HEK293 (cell line): ENCODE measurements around the gene PKMYT1.
A peak's percentile ranks its signal among the peaks of the same experiment; 100 is the strongest.

Experiments
- CTCF ChIA-PET: fragments of 350-600 bp; formaldehyde crosslinking; extraction: SDS; loops from one replicate; lab custom pipeline; 2021; ENCODE audit warnings: antibody characterized with exemption; lab: Yijun Ruan, JAX
- POLR2A ChIA-PET: fragments of 300-600 bp; formaldehyde crosslinking; extraction: SDS; loops from one replicate; lab custom pipeline; 2020; ENCODE audit warnings: antibody characterized with exemption, inconsistent platforms; lab: Yijun Ruan, JAX
- H3K27ac ChIP-seq: fragments of 200-500 bp; sonication (Bioruptor generic); 2 replicates; pipeline ENCODE4 v1.5.1; 2014; ENCODE audit warnings: low read depth, low read length, control low read depth, inconsistent platforms; ENCODE audit errors: extremely low read depth
- H3K36me3 ChIP-seq, 2 experiments: fragments of 200-500 bp in 1 of 2; sonication (Bioruptor generic) in 1 of 2; 1 replicate in 1 of 2; 2 replicates in 1 of 2; pipeline ENCODE4 v1.5.1; 2014 to 2017; ENCODE audit warnings: inconsistent platforms in 2 of 2, low read length in 2 of 2; ENCODE audit not compliant: control insufficient read depth in 2 of 2, insufficient read depth in 1 of 2
- H3K4me1 ChIP-seq: fragments of 200-500 bp; sonication (Bioruptor generic); 2 replicates; pipeline ENCODE4 v1.5.1; 2014; ENCODE audit warnings: mild to moderate bottlenecking, low read length, inconsistent platforms; ENCODE audit not compliant: control insufficient read depth, insufficient read depth
- H3K4me3 ChIP-seq: 2 replicates; pipeline ENCODE4 v1.5.1; 2011; ENCODE audit warnings: low read depth, mild to moderate bottlenecking, control low read depth, low read length, moderate library complexity
- H3K9me3 ChIP-seq: fragments of 200-500 bp; sonication (Bioruptor generic); 2 replicates; pipeline ENCODE4 v1.5.1; 2014; ENCODE audit warnings: low read depth, low read length, inconsistent platforms; ENCODE audit not compliant: control insufficient read depth, insufficient read depth
- BCL6B ChIP-seq: fragments of 450-650 bp; formaldehyde crosslinking; IDR thresholded peaks from 2 replicates; pipeline ENCODE4 v1.5.1; 2017; ENCODE audit warnings: missing biosample characterization, missing genetic modification characterization
- EGR2 ChIP-seq: fragments of 450-650 bp; formaldehyde crosslinking; IDR thresholded peaks from 2 replicates; pipeline ENCODE4 v1.5.1; 2016; ENCODE audit warnings: low read depth, missing biosample characterization, missing genetic modification characterization
- HIC1 ChIP-seq: fragments of 450-650 bp; formaldehyde crosslinking; IDR thresholded peaks from 2 replicates; pipeline ENCODE4 v1.5.1; 2016; ENCODE audit warnings: missing biosample characterization, missing genetic modification characterization
- KLF1 ChIP-seq: fragments of 450-650 bp; formaldehyde crosslinking; IDR thresholded peaks from 2 replicates; pipeline ENCODE4 v1.5.1; 2016; ENCODE audit warnings: missing biosample characterization, missing genetic modification characterization
- KLF16 ChIP-seq: fragments of 450-650 bp; formaldehyde crosslinking; IDR thresholded peaks from 2 replicates; pipeline ENCODE4 v1.5.1; 2017; ENCODE audit warnings: missing biosample characterization, missing genetic modification characterization
- KLF17 ChIP-seq: fragments of 450-650 bp; formaldehyde crosslinking; IDR thresholded peaks from 2 replicates; pipeline ENCODE4 v1.5.1; 2016; ENCODE audit warnings: missing biosample characterization, missing genetic modification characterization
- KLF7 ChIP-seq: fragments of 450-650 bp; formaldehyde crosslinking; IDR thresholded peaks from 2 replicates; pipeline ENCODE4 v1.5.1; 2016; ENCODE audit warnings: missing biosample characterization, missing genetic modification characterization, borderline replicate concordance
- KLF8 ChIP-seq: fragments of 450-650 bp; formaldehyde crosslinking; IDR thresholded peaks from 2 replicates; pipeline ENCODE4 v1.5.1; 2016; ENCODE audit warnings: missing biosample characterization, missing genetic modification characterization
- PBX3 ChIP-seq: sonication (generic); formaldehyde crosslinking; IDR thresholded peaks from 2 replicates; pipeline ENCODE4 v1.8.1; 2022; ENCODE audit warnings: mild to moderate bottlenecking, moderate library complexity, missing genetic modification reagents
- SP7 ChIP-seq: fragments of 450-650 bp; formaldehyde crosslinking; IDR thresholded peaks from 2 replicates; pipeline ENCODE4 v1.5.1; 2016; ENCODE audit warnings: missing biosample characterization, missing genetic modification characterization
- ZBTB20 ChIP-seq: fragments of 450-650 bp; formaldehyde crosslinking; IDR thresholded peaks from 2 replicates; pipeline ENCODE4 v1.5.1; 2016; ENCODE audit warnings: missing biosample characterization, missing genetic modification characterization
- ZBTB6 ChIP-seq: fragments of 450-650 bp; formaldehyde crosslinking; IDR thresholded peaks from 2 replicates; pipeline ENCODE4 v1.5.1; 2017; ENCODE audit warnings: missing biosample characterization, missing genetic modification characterization
- ZBTB7A ChIP-seq: fragments of 450-650 bp; formaldehyde crosslinking; IDR thresholded peaks from 2 replicates; pipeline ENCODE4 v1.5.1; 2016; ENCODE audit warnings: low read depth, missing biosample characterization, missing genetic modification characterization
- ZFHX2 ChIP-seq: fragments of 450-650 bp; formaldehyde crosslinking; conservative IDR thresholded peaks from 2 replicates; pipeline ENCODE4 v1.5.1; 2016; ENCODE audit warnings: missing biosample characterization, missing genetic modification characterization
- ZNF10 ChIP-seq: fragments of 450-650 bp; formaldehyde crosslinking; IDR thresholded peaks from 2 replicates; pipeline ENCODE4 v1.5.1; 2017; ENCODE audit warnings: missing biosample characterization, missing genetic modification characterization
- ZNF140 ChIP-seq: fragments of 450-650 bp; formaldehyde crosslinking; IDR thresholded peaks from 2 replicates; pipeline ENCODE4 v1.5.1; 2016; ENCODE audit warnings: missing biosample characterization, missing genetic modification characterization
- ZNF184 ChIP-seq: fragments of 450-650 bp; IDR thresholded peaks from 2 replicates; pipeline ENCODE4 v1.5.1; 2018; ENCODE audit warnings: missing biosample characterization, mild to moderate bottlenecking, missing genetic modification characterization
- ZNF202 ChIP-seq: fragments of 450-650 bp; formaldehyde crosslinking; IDR thresholded peaks from 2 replicates; pipeline ENCODE4 v1.5.1; 2016; ENCODE audit warnings: missing biosample characterization, missing genetic modification characterization, borderline replicate concordance
- ZNF223 ChIP-seq: fragments of 450-650 bp; formaldehyde crosslinking; IDR thresholded peaks from 2 replicates; pipeline ENCODE4 v1.5.1; 2016; ENCODE audit warnings: missing biosample characterization, missing genetic modification characterization
- ZNF561 ChIP-seq: fragments of 450-650 bp; IDR thresholded peaks from 2 replicates; pipeline ENCODE4 v1.5.1; 2018; ENCODE audit warnings: missing biosample characterization, missing genetic modification characterization, borderline replicate concordance
- ZNF654 ChIP-seq: fragments of 450-650 bp; formaldehyde crosslinking; IDR thresholded peaks from 2 replicates; pipeline ENCODE4 v1.5.1; 2016; ENCODE audit warnings: low read depth, missing biosample characterization, missing genetic modification characterization
- ZNF660 ChIP-seq: fragments of 450-650 bp; IDR thresholded peaks from 2 replicates; pipeline ENCODE4 v1.5.1; 2018; ENCODE audit warnings: missing biosample characterization, mild to moderate bottlenecking, missing genetic modification characterization
- ZNF692 ChIP-seq: fragments of 450-650 bp; formaldehyde crosslinking; IDR thresholded peaks from 2 replicates; pipeline ENCODE4 v1.5.1; 2016; ENCODE audit warnings: missing biosample characterization, missing genetic modification characterization
- ZNF792 ChIP-seq: fragments of 450-650 bp; formaldehyde crosslinking; IDR thresholded peaks from 2 replicates; pipeline ENCODE4 v1.5.1; 2016; ENCODE audit warnings: missing biosample characterization, missing genetic modification characterization
- ZNF837 ChIP-seq: fragments of 450-650 bp; formaldehyde crosslinking; IDR thresholded peaks from 2 replicates; pipeline ENCODE4 v1.5.1; 2016; ENCODE audit warnings: missing biosample characterization, missing genetic modification characterization

PKMYT1 gene

GRCh38 chr16:2971985-2972784 is 8.1 kb downstream of the PKMYT1 start (continued):
- TF ChIP-seq ZFHX2 (peak; percentile 41; the same call in 1 of the 2 replicates), KLF16 (0 out of 2 replicates have a peak, but pooled peaks have one; percentile 40), ZNF223 (no peak), ZNF561 (peak; percentile 68; the same call in 1 of the 2 replicates), EGR2 (tag by site-specific recombination) (0 out of 2 replicates have a peak, but pooled peaks have one; percentile 14), ZNF660 (0 out of 2 replicates have a peak, but pooled peaks have one; percentile 23), BCL6B (tag by site-specific recombination) (no peak)

- ChIA-PET CTCF (interaction anchor here (0.7 to 1.7 kb wide), 2 partner anchors 10 to 57 kb away, joined by 3 to 6 read pairs; no protein-coding TSS in a partner anchor), POLR2A (interaction anchor here (0.6 to 2.5 kb wide), 4 partner anchors 9 to 50 kb away, joined by 3 to 19 read pairs (median 11); partner anchors contain the start of genes HCFC1R1, PKMYT1 and TNFRSF12A)
- Histone ChIP-seq H3K4me1 (peaks cover 9% of the 10 kb centered on the region), H3K36me3 (peaks cover 0 to 56% of the 10 kb centered on the region in 2 experiments; a peak in 1 of 3 replicates), H3K4me3 (no peak overlapping the region), H3K9me3 (no peaks in the 10 kb centered on the region), H3K27ac (no peak overlapping the region)
- TF ChIP-seq KLF7 (0 out of 2 replicates have a peak, but pooled peaks have one; percentile 16), ZBTB6 (peak; percentile 72; the same call in 1 of the 2 replicates), HIC1 (peak; percentile 73), KLF8 (tag by site-specific recombination) (peak; percentile 16; the same call in 1 of the 2 replicates), ZNF692 (tag by site-specific recombination) (0 out of 2 replicates have a peak, but pooled peaks have one; percentile 18), PBX3 (0 out of 2 replicates have a peak, but pooled peaks have one; percentile 24), KLF1 (tag by site-specific recombination) (peak; percentile 74), ZNF10 (tag by site-specific recombination) (peak; percentile 88), KLF16 (no peak), ZBTB20 (tag by site-specific recombination) (peak; percentile 28; the same call in 1 of the 2 replicates), ZNF223 (no peak), ZNF654 (tag by site-specific recombination) (no peak), ZBTB7A (tag by site-specific recombination) (no peak), KLF17 (tag by site-specific recombination) (peak; percentile 93; the same call in 1 of the 2 replicates), ZNF184 (tag by site-specific recombination) (no peak), ZNF792 (tag by site-specific recombination) (no peak), ZNF140 (tag by site-specific recombination) (no peak), ZNF660 (no peak), ZNF837 (tag by site-specific recombination) (0 out of 2 replicates have a peak, but pooled peaks have one; percentile 4), SP7 (0 out of 2 replicates have a peak, but pooled peaks have one; percentile 17), ZNF202 (no peak)
These were observed 8.9 kb downstream of the PKMYT1 start for GRCh38 chr16:2971134-2971984.
